Ascending aorta (tissue), 2 donors: ENCODE measurements around the gene EFCC1. TPM values are rescaled to one million over a fixed set of nuclear protein-coding genes. Genes with fewer than 3 reads are reported as not detected.

ENCODE experiments used
- DNase-seq, 2 donors: peaks; one replicate each; pipeline ENCODE4 v3.0.0-alpha.2; 2019; ENCODE audit warnings: low spot score in 2 of 2
- H3K27ac ChIP-seq, 2 donors: fragments of 200-600 bp; sonication (generic); one replicate each; pipeline ENCODE4 v1.5.1; 2016 to 2017; ENCODE audit warnings: mild to moderate bottlenecking in 1 of 2
- H3K27me3 ChIP-seq: fragments of 200-600 bp; sonication (generic); one replicate; pipeline ENCODE4 v1.5.1; 2017
- H3K36me3 ChIP-seq, 2 donors: fragments of 200-600 bp; sonication (generic); one replicate each; pipeline ENCODE4 v1.5.1; 2016
- H3K4me1 ChIP-seq, 2 donors: fragments of 200-600 bp; sonication (generic); one replicate each; pipeline ENCODE4 v1.5.1; 2016 to 2017; ENCODE audit warnings: mild to moderate bottlenecking in 1 of 2
- H3K4me3 ChIP-seq, 2 donors: fragments of 200-600 bp; sonication (generic); one replicate each; pipeline ENCODE4 v1.5.1; 2016 to 2017; ENCODE audit warnings: mild to moderate bottlenecking in 1 of 2
- H3K9me3 ChIP-seq, 2 donors: fragments of 200-600 bp; sonication (generic); one replicate each; pipeline ENCODE4 v1.5.1; 2016
- intact Hi-C: fragments of 100-400 bp; cut with DNase I; formaldehyde crosslinking; loops from one replicate; pipeline ENCODE4 v1.15.1; 2023
- total RNA-seq: library from RNA; depleted of rRNA; stranded (reverse); fragments of >200 nt; gene quantifications from one replicate; pipeline ENCODE4 v1.1.0, GENCODE V29; 2016
- TF ChIP-seq, protein P1 (sequence below), 3 experiments: fragments of 200-600 bp in 2 of 3; fragments of 450-650 bp in 1 of 3; sonication (generic) in 2 of 3; IDR thresholded peaks; one replicate each; pipeline ENCODE4 v1.5.1; 2016 to 2019; ENCODE audit warnings: antibody characterized with exemption in 3 of 3, mild to moderate bottlenecking in 1 of 3, moderate library complexity in 1 of 3

The EFCC1 gene
- total RNA-seq, 1 donor from 2014 or later, result 3.6 TPM

DNA sequence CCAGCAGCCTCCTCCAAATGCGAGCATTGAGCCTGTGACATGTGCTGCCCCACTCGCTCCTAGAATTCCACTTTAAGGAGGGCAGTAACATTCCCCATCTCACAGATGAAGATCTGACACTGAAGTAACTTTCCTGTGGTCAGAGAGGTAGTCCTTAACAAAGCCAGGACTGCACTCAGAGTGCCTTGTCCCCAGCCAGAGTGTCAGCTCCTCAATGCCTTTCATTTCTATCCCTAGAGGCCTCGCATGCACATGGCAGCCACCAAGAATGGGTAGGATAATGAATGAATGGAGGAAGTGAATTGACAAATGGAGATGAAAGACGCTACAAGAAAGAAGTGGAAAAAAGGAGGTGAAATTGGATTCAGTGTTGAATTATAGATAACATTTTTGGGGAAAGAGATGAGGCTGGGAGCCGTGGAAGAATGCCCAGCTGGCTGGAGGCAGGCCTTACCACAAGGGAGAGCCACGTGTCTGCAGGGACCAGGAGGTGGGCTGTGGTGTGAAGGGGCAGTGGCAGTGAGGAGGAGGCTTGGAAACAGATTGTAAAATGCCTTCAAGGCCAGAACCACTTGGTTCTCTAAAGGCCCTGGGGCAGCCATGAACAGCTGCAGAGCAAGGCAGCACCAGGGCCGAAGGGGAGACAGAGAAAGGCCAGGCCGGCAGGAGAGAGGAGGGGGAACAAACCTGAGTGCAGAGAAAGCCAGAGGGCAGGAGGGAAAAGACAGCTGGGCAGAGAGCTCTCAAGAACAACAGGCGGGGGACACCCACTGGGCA lies 17.6 kb upstream of the EFCC1 start:
- H3K27me3 ChIP-seq, result no peaks in the 10 kb centered on the region
- H3K36me3 ChIP-seq, result no peaks in the 10 kb centered on the region
- TF ChIP-seq, protein P1, sequence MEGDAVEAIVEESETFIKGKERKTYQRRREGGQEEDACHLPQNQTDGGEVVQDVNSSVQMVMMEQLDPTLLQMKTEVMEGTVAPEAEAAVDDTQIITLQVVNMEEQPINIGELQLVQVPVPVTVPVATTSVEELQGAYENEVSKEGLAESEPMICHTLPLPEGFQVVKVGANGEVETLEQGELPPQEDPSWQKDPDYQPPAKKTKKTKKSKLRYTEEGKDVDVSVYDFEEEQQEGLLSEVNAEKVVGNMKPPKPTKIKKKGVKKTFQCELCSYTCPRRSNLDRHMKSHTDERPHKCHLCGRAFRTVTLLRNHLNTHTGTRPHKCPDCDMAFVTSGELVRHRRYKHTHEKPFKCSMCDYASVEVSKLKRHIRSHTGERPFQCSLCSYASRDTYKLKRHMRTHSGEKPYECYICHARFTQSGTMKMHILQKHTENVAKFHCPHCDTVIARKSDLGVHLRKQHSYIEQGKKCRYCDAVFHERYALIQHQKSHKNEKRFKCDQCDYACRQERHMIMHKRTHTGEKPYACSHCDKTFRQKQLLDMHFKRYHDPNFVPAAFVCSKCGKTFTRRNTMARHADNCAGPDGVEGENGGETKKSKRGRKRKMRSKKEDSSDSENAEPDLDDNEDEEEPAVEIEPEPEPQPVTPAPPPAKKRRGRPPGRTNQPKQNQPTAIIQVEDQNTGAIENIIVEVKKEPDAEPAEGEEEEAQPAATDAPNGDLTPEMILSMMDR (IDR thresholded peaks at IDR 0.05), result no peak
- no peak overlapping the region for H3K4me3 ChIP-seq
- no peak overlapping the region for H3K27ac ChIP-seq
- intact Hi-C loops, result no loop called here
- DNase-seq, result no peak
- no peaks in the 10 kb centered on the region for H3K4me1 ChIP-seq
- no peaks in the 10 kb centered on the region for H3K9me3 ChIP-seq

DNA sequence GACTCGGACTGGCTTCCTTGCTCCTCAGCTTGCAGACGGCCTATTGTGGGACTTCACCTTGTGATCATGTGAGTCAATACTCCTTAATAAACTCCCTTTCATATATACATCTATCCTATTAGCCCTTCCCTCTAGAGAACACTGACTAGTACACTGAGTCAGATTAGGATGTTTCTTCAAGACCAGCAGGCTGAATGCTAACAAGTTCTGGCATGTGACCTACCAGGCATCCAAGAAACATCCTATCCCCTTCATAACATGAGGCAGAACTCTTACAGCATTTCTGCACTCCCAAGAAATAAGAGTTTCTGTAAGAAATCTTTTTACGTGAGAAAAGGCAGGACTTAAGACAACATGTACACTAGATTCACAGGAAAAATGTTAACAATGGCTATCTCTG lies 16.5 kb upstream of the EFCC1 start:
- no peak for DNase-seq
- TF ChIP-seq, protein P1 (IDR thresholded peaks at IDR 0.05), result no peak
- intact Hi-C loops, result no loop called here
- H3K4me1 ChIP-seq, result no peaks in the 10 kb centered on the region
- no peaks in the 10 kb centered on the region for H3K9me3 ChIP-seq
- H3K27ac ChIP-seq, result no peak overlapping the region
- H3K4me3 ChIP-seq, result no peak overlapping the region
- no peaks in the 10 kb centered on the region for H3K36me3 ChIP-seq
- H3K27me3 ChIP-seq, result no peaks in the 10 kb centered on the region

DNA sequence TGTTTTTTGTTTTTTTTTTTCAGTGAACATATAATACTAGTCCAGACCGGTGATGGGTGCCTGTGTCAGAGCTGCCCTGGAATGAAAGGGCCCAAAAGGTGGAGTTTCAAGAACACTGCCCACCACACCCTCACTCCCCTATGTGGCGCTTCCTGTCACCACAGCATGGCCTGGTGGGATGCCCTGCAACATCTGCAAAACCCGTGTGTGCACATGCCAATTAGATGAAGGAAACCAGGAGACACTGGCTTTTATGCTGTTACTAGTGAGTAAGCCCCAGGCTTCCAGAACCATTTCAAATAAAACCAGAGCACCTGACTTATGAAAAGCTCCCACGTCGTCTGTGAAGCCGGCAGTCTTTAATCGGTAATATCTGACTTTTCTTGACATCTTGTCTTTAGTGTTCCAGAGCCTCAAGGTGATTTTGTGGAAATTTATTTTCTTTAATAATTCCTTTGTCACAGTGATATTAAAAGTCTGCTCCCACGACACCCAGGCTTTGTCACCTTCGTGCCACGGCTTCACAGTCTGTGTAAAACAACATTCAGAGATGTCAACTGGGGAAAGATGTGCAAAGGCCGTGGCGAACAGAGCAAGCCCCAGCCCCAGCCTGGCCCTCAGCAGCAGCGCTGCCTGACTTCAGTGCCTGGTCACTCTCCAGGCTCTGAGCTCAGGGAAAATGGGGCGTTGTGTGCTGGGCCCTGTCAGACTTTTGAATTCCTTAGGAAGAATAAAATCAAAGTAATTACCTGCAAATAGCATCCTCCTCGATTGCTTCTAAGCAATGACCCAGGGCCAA lies 13.6 kb upstream of the EFCC1 start:
- no peaks in the 10 kb centered on the region for H3K4me1 ChIP-seq
- no peaks in the 10 kb centered on the region for H3K9me3 ChIP-seq
- H3K27me3 ChIP-seq, result no peaks in the 10 kb centered on the region
- DNase-seq, result peak in 1 of 2 donors; percentile 37
- no peak overlapping the region for H3K4me3 ChIP-seq
- H3K27ac ChIP-seq, result no peak overlapping the region
- TF ChIP-seq, protein P1 (IDR thresholded peaks at IDR 0.05), result no peak
- no peaks in the 10 kb centered on the region for H3K36me3 ChIP-seq
- intact Hi-C loops, result no loop called here

DNA sequence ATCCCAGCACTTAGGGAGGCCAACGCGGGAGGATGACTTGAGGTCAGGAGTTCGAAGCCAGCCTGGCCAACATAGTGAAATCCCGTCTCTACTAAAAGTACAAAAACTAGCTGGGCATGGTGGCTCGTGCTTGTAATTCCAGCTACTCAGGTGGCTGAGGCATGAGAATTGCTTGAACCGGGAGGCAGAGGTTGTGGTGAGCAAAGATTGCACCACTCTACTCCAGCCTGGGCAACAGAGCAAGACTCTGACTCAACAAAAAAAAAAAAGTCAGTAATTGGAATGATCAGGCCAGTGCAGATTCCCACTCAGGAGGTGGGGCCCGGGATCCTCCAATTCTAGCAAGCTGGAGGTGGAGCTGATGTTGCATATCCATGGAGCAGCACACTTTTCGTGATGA lies 12.8 kb upstream of the EFCC1 start:
- Histone ChIP-seq H3K9me3 (no peaks in the 10 kb centered on the region), H3K4me1 (peaks cover 0 to 2% of the 10 kb centered on the region in 2 donors), H3K27ac (no peak overlapping the region), H3K27me3 (no peaks in the 10 kb centered on the region), H3K4me3 (no peak overlapping the region), H3K36me3 (no peaks in the 10 kb centered on the region)
- no peak for DNase-seq
- intact Hi-C loops, result no loop called here
- TF ChIP-seq, protein P1 (IDR thresholded peaks at IDR 0.05), result no peak

DNA sequence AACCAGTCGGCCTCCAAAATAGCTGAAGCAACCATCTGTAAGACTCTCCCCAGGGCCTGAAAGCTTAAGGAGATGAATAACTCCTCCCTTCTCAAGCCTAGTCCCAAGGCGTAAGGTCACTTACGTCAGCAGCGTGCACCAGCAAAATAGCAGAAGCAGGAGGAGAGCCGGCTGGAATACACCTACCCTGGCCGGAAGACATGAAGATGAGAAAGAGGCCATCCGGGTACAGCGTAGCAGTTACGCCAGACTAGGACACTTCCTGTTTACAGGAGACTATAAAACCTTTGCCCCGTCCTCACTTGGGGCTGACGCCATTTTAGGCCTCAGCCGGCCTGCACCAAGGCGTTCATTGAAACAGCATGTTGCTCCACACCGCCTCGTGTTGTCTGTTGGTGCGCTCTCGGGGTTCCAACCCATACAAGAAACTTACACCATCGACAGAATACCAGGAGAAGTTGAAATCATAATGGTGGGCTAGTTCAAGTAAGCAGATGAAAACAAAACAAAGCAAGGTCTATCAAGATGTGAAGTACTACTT lies 9.7 kb upstream of the EFCC1 start:
- no peak overlapping the region for H3K27ac ChIP-seq
- no peak for DNase-seq
- no peak overlapping the region for H3K4me3 ChIP-seq
- TF ChIP-seq, protein P1 (IDR thresholded peaks at IDR 0.05), result no peak
- no peaks in the 10 kb centered on the region for H3K27me3 ChIP-seq
- intact Hi-C loops, result no loop called here
- no peaks in the 10 kb centered on the region for H3K9me3 ChIP-seq
- peaks cover 3 to 8% of the 10 kb centered on the region in 2 donors for H3K4me1 ChIP-seq
- H3K36me3 ChIP-seq, result no peaks in the 10 kb centered on the region
